NCI-H2227 treated with DMSO at 0.1 percent for 48 hours (cell line): Measurements from ENCODE around the gene SLC48A1.

ENCODE experiments used
- DNase-seq: peaks from one replicate; lab custom pipeline; 2025; lab: John Stamatoyannopoulos, UW

Gene SLC48A1

GRCh38 chr12:47744778-47745436 is 28.1 kb upstream of the SLC48A1 start:
- no peak for DNase-seq

- no peak for DNase-seq
These were observed 27.5 kb upstream of the SLC48A1 start for GRCh38 chr12:47745485-47746041.

GRCh38 chr12:47746073-47746472 is 27.0 kb upstream of the SLC48A1 start:
- no peak for DNase-seq

GRCh38 chr12:47746523-47746922 is 26.5 kb upstream of the SLC48A1 start:
- DNase-seq = no peak

GRCh38 chr12:47747126-47747525 is 25.9 kb upstream of the SLC48A1 start:
- no peak for DNase-seq

GRCh38 chr12:47747596-47748506 is 25.2 kb upstream of the SLC48A1 start:
- DNase-seq = no peak

- DNase-seq = no peak
These were observed 24.6 kb upstream of the SLC48A1 start for GRCh38 chr12:47748507-47748828.

GRCh38 chr12:47748899-47749298 is 24.1 kb upstream of the SLC48A1 start:
- no peak for DNase-seq

GRCh38 chr12:47750229-47750798 is 22.7 kb upstream of the SLC48A1 start:
- DNase-seq = no peak

- DNase-seq = no peak
These were observed 22.0 kb upstream of the SLC48A1 start for GRCh38 chr12:47750916-47751470.

- DNase-seq = no peak
These were observed 21.5 kb upstream of the SLC48A1 start for GRCh38 chr12:47751561-47751960.

- DNase-seq = no peak
These were observed 20.9 kb upstream of the SLC48A1 start for GRCh38 chr12:47752121-47752520.

- no peak for DNase-seq
These were observed 20.5 kb upstream of the SLC48A1 start for GRCh38 chr12:47752552-47752951.

GRCh38 chr12:47753021-47754001 is 19.7 kb upstream of the SLC48A1 start:
- no peak for DNase-seq

GRCh38 chr12:47754126-47754525 is 18.9 kb upstream of the SLC48A1 start:
- DNase-seq = no peak

GRCh38 chr12:47754881-47755280 is 18.2 kb upstream of the SLC48A1 start:
- DNase-seq = no peak

- no peak for DNase-seq
These were observed 17.1 kb upstream of the SLC48A1 start for GRCh38 chr12:47755655-47756562.

GRCh38 chr12:47757364-47757839 is 15.6 kb upstream of the SLC48A1 start:
- no peak for DNase-seq

- DNase-seq = no peak
These were observed 15.0 kb upstream of the SLC48A1 start for GRCh38 chr12:47757840-47758583.

- no peak for DNase-seq
These were observed 14.5 kb upstream of the SLC48A1 start for GRCh38 chr12:47758584-47758833.
